ENCODE results near the gene GPRIN3. TPM values are rescaled to one million over a fixed set of nuclear protein-coding genes. Genes with fewer than 3 reads are reported as not detected.

The GPRIN3 gene
- total RNA-seq, 1 donor from 2014 or later: 25.2 TPM

DNA sequence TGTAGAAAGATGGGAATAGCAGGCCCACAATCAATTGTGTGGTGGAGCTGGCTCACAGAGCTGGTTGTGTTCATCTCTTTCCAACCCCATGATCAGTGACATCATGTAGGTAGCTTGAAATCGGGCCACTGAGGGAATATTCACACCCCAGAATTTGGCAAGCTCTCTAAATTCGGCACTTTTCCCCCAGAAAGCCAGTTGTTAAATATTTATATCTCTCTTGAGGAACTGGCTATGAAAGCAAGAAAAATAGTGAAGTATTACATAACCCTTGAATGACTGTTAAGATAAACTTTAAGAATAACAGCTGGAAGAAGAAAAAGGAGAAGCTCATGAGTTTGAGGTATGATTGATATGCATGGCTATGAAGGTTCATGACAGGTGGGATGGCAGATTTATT lies 38.9 kb downstream of the GPRIN3 start:
- Histone ChIP-seq H3K9me3 (no peaks in the 10 kb centered on the region), H3K27ac (no peak overlapping the region), H3K27me3 (no peaks in the 10 kb centered on the region), H3K4me3 (no peak overlapping the region), H3K36me3 (no peaks in the 10 kb centered on the region), H3K4me1 (no peaks in the 10 kb centered on the region)
- intact Hi-C loops (cut with DNase I): no loop called here
- ATAC-seq: no peak
- TF ChIP-seq, protein P1, sequence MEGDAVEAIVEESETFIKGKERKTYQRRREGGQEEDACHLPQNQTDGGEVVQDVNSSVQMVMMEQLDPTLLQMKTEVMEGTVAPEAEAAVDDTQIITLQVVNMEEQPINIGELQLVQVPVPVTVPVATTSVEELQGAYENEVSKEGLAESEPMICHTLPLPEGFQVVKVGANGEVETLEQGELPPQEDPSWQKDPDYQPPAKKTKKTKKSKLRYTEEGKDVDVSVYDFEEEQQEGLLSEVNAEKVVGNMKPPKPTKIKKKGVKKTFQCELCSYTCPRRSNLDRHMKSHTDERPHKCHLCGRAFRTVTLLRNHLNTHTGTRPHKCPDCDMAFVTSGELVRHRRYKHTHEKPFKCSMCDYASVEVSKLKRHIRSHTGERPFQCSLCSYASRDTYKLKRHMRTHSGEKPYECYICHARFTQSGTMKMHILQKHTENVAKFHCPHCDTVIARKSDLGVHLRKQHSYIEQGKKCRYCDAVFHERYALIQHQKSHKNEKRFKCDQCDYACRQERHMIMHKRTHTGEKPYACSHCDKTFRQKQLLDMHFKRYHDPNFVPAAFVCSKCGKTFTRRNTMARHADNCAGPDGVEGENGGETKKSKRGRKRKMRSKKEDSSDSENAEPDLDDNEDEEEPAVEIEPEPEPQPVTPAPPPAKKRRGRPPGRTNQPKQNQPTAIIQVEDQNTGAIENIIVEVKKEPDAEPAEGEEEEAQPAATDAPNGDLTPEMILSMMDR (IDR thresholded peaks at IDR 0.05): no peak
- no peak for DNase-seq

DNA sequence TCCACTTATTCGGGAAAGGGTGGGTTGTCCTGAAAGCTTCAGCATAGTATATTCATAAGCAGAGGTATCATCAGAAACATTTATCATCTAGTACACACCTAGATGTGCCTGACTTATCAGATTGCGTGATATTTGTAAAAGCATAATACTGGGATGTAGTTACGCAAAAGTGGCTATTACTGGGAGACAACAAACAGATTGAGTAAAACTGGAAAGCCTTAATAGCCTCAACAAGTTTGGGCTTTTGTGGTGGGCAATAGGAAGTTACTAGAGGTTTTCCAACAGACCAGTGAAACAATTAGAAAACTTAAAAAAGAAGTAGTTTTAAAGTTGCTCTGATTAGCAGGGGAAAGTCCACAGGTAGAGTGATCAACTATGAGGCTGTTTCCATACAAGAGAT lies 39.8 kb downstream of the GPRIN3 start:
- H3K36me3 ChIP-seq: no peaks in the 10 kb centered on the region

DNA sequence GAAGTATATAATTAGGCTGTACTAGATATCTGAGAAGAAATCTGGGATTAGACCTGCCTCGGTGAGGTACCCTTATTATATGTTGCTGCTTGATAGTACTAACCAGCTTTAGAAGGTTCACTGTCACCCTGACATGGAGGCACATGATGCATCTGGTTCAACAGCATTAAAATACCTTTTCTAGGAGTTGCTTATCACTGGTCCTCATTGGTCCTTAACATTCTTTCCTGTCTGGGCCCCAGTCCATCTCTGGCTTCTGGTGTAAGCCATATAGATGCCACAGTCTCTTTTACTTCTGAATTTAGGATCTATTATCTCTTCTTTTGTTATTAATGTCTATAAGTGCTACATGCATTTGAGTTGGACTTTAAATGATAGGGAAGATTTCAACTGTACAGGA lies 40.2 kb downstream of the GPRIN3 start:
- ATAC-seq: no peak
- Histone ChIP-seq H3K9me3 (no peaks in the 10 kb centered on the region), H3K36me3 (no peaks in the 10 kb centered on the region), H3K27me3 (no peaks in the 10 kb centered on the region), H3K27ac (no peak overlapping the region), H3K4me3 (no peak overlapping the region), H3K4me1 (no peaks in the 10 kb centered on the region)
- DNase-seq: no peak
- TF ChIP-seq, protein P1 (IDR thresholded peaks at IDR 0.05): no peak
- intact Hi-C loops (cut with DNase I): no loop called here

More for the DNA sequence above, 39.8 kb downstream of the GPRIN3 start:
- Histone ChIP-seq H3K9me3 (no peaks in the 10 kb centered on the region), H3K27ac (no peak overlapping the region), H3K4me1 (no peaks in the 10 kb centered on the region), H3K27me3 (no peaks in the 10 kb centered on the region), H3K4me3 (no peak overlapping the region)
- intact Hi-C loops (cut with DNase I): no loop called here
- TF ChIP-seq, protein P1 (IDR thresholded peaks at IDR 0.05): no peak
- ATAC-seq (no peak), DNase-seq (no peak)

DNA sequence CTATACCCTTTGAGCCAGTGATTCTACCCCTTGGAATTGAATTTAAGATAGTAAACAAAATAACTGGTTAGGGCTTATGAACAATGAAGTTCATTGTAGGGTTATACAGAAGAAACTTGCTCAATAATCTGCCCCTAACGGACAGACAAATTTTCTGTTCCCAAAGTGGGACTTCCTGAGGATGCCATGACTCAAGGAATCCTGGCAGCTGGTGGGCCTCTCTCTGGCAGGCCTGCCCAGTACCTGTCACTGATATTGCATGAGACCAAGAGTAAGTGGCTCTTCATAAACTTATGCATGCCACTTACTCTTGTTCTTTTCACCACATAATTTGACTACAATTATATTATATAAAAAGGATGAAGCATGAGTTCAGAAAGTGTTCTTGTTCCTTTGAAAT lies 41.5 kb downstream of the GPRIN3 start:
- Histone ChIP-seq H3K4me3 (no peak overlapping the region), H3K4me1 (no peaks in the 10 kb centered on the region), H3K36me3 (no peaks in the 10 kb centered on the region), H3K27me3 (no peaks in the 10 kb centered on the region), H3K27ac (no peak overlapping the region), H3K9me3 (no peaks in the 10 kb centered on the region)
- DNase-seq: no peak
- intact Hi-C loops (cut with DNase I): no loop called here
- no peak for ATAC-seq
- TF ChIP-seq, protein P1 (IDR thresholded peaks at IDR 0.05): no peak

DNA sequence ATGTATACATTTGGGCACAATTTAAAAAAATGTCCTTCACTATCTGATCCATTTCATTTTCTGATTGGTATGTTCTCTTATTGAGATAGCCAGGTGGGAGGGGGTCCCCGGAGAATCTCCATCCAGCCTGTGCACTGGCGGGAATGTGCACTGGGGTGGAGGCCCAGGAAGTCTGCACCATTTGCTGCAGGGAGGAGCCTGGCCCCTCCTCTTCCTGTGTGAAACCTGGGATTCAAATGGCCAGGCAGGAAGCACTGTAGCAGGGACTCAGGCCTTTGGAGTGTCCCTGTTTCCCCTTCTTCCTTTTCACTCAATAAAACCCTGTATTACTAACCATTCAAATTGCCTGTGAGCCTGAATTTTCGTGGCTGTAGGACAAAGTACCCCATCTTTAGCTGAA lies 44.3 kb downstream of the GPRIN3 start:
- Histone ChIP-seq H3K36me3 (no peaks in the 10 kb centered on the region), H3K27me3 (no peaks in the 10 kb centered on the region), H3K27ac (no peak overlapping the region), H3K9me3 (no peaks in the 10 kb centered on the region), H3K4me1 (no peaks in the 10 kb centered on the region), H3K4me3 (no peak overlapping the region)
- TF ChIP-seq, protein P1 (IDR thresholded peaks at IDR 0.05): no peak
- no peak for ATAC-seq
- no peak for DNase-seq
- intact Hi-C loops (cut with DNase I): no loop called here
